ENCODE data around the gene POTEB2. TPM values are rescaled to one million over a fixed set of nuclear protein-coding genes. Genes with fewer than 3 reads are reported as not detected.
"Not testable (repeated sequence)": the region's sequence is repeated elsewhere in the genome, so short reads cannot be mapped to it uniquely, and the experiment has no call there.

Gene POTEB2
- not detected in 2 replicates for total RNA-seq (2014; rRNA removed; shearing (Covaris generic))

GRCh38 chr15:20866214-20866613, at the start of gene POTEB2:
POTEB2 (minus strand) TSS chr15:20866314; CDS start chr15:20866281, 33 bp downstream.
- DNase-seq (ENCODE audit: low spot score); in situ Hi-C loops (cut with HindIII; ENCODE audit: low sequenced_read_pairs): not testable (repeated sequence)

GRCh38 chr15:20879916-20880315, 13.8 kb upstream of the POTEB2 start:
- DNase-seq (ENCODE audit: low spot score); in situ Hi-C loops (cut with HindIII; ENCODE audit: low sequenced_read_pairs): not testable (repeated sequence)

- in situ Hi-C loops (cut with HindIII; ENCODE audit: low sequenced_read_pairs); DNase-seq (ENCODE audit: low spot score): not testable (repeated sequence)
Observed at GRCh38 chr15:20878464-20878863, 12.3 kb upstream of the POTEB2 start.

- DNase-seq (ENCODE audit: low spot score); in situ Hi-C loops (cut with HindIII; ENCODE audit: low sequenced_read_pairs): not testable (repeated sequence)
Observed at GRCh38 chr15:20877819-20878218, 11.7 kb upstream of the POTEB2 start.
